GM19438 (cell line): ENCODE results near the gene PLAGL2.
A peak's percentile ranks its signal among the peaks of the same experiment; 100 is the strongest.

Experiments used
- ATAC-seq: cut with Tn5 transposase; IDR thresholded peaks from one replicate; pipeline ENCODE4 v1.9.1; 2021; ENCODE audit warnings: low read depth; ENCODE audit not compliant: unreplicated experiment

The PLAGL2 gene

GRCh38 chr20:32231847-32232246, 24.3 kb upstream of the PLAGL2 start:
- ATAC-seq = no peak

GRCh38 chr20:32231245-32231644, 23.7 kb upstream of the PLAGL2 start:
- no peak for ATAC-seq

- ATAC-seq = no peak
Observed at GRCh38 chr20:32230707-32231106, 23.2 kb upstream of the PLAGL2 start.

- ATAC-seq = no peak
Observed at GRCh38 chr20:32229251-32229747, 21.8 kb upstream of the PLAGL2 start.

- ATAC-seq = no peak
Observed at GRCh38 chr20:32227744-32228688, 20.5 kb upstream of the PLAGL2 start.

- ATAC-seq = no peak
Observed at GRCh38 chr20:32227306-32227705, 19.8 kb upstream of the PLAGL2 start.

- ATAC-seq = no peak
Observed at GRCh38 chr20:32226391-32226790, 18.8 kb upstream of the PLAGL2 start.

GRCh38 chr20:32224463-32224862, 16.9 kb upstream of the PLAGL2 start:
- no peak for ATAC-seq

- no peak for ATAC-seq
Observed at GRCh38 chr20:32218156-32218900, 10.8 kb upstream of the PLAGL2 start.

GRCh38 chr20:32216179-32217142, 8.9 kb upstream of the PLAGL2 start:
- no peak for ATAC-seq

GRCh38 chr20:32215729-32216128, 8.2 kb upstream of the PLAGL2 start:
- no peak for ATAC-seq

GRCh38 chr20:32215147-32215546, 7.6 kb upstream of the PLAGL2 start:
- ATAC-seq = no peak

- no peak for ATAC-seq
Observed at GRCh38 chr20:32213870-32214269, 6.3 kb upstream of the PLAGL2 start.

GRCh38 chr20:32209850-32210605, 2.5 kb upstream of the PLAGL2 start:
- ATAC-seq = no peak

GRCh38 chr20:32208499-32209154, 1.1 kb upstream of the PLAGL2 start:
- ATAC-seq = no peak

- ATAC-seq = peak; percentile 10
Observed at GRCh38 chr20:32206760-32207625, 550 bp downstream of the PLAGL2 start.

GRCh38 chr20:32205843-32206759, 1.4 kb downstream of the PLAGL2 start:
- no peak for ATAC-seq
